Stromal cell of bone marrow (primary cell): ENCODE measurements around the gene NIPSNAP2.
"Not testable (repeated sequence)": the region's sequence is repeated elsewhere in the genome, so short reads cannot be mapped to it uniquely, and the experiment has no call there.

Experiments used
- DNase-seq: peaks from one replicate; pipeline ENCODE4 v3.0.0-alpha.2; 2012; ENCODE audit warnings: low read depth

NIPSNAP2 gene

GRCh38 chr7:56047446-56048116 lies 83.2 kb downstream of the NIPSNAP2 start:
- DNase-seq, result not testable (repeated sequence)

GRCh38 chr7:56048245-56048644 lies 83.9 kb downstream of the NIPSNAP2 start:
- DNase-seq, result no peak

- DNase-seq, result not testable (repeated sequence)
These were observed 84.4 kb downstream of the NIPSNAP2 start for GRCh38 chr7:56048763-56049162.
